KMS-11 (cell line): ENCODE results near the gene CAMKMT.

Experiments used
- H2AFZ ChIP-seq: fragments of 200-600 bp; sonication (generic); 2 replicates; pipeline ENCODE4 v1.6.1; 2016; ENCODE audit warnings: antibody characterized with exemption, mixed run types, low read depth
- H3K27ac ChIP-seq: fragments of 200-600 bp; sonication (generic); 2 replicates; pipeline ENCODE4 v1.6.1; 2016; ENCODE audit warnings: mild to moderate bottlenecking, mixed run types
- H3K27me3 ChIP-seq: fragments of 200-600 bp; sonication (generic); 2 replicates; pipeline ENCODE4 v1.6.1; 2017; ENCODE audit warnings: mild to moderate bottlenecking, low read depth, mixed run types, moderate library complexity; ENCODE audit not compliant: insufficient read depth
- H3K36me3 ChIP-seq: fragments of 200-600 bp; sonication (generic); 2 replicates; pipeline ENCODE4 v1.6.1; 2017; ENCODE audit warnings: mild to moderate bottlenecking, mixed run types; ENCODE audit not compliant: insufficient read depth
- H3K4me1 ChIP-seq: fragments of 200-600 bp; sonication (generic); 2 replicates; pipeline ENCODE4 v1.6.1; 2016; ENCODE audit warnings: mild to moderate bottlenecking, low read depth, mixed run types; ENCODE audit not compliant: poor library complexity, severe bottlenecking
- H3K4me2 ChIP-seq: fragments of 200-600 bp; sonication (generic); 2 replicates; pipeline ENCODE4 v1.7.0; 2016; ENCODE audit warnings: mild to moderate bottlenecking, mixed run types
- H3K4me3 ChIP-seq: fragments of 200-600 bp; sonication (generic); IDR thresholded peaks from 2 replicates; pipeline ENCODE4 v1.6.1; 2017; ENCODE audit warnings: low read depth, low read length, mixed read lengths; ENCODE audit not compliant: insufficient read depth
- H3K79me2 ChIP-seq: fragments of 200-600 bp; sonication (generic); 2 replicates; pipeline ENCODE4 v1.6.1; 2016; ENCODE audit warnings: low read depth, mixed run types; ENCODE audit not compliant: insufficient read depth
- H3K9ac ChIP-seq: fragments of 200-600 bp; sonication (generic); 2 replicates; pipeline ENCODE4 v1.6.1; 2016; ENCODE audit warnings: mild to moderate bottlenecking, mixed run types
- H4K20me1 ChIP-seq: fragments of 200-600 bp; sonication (generic); 2 replicates; pipeline ENCODE4 v1.6.1; 2016; ENCODE audit warnings: mild to moderate bottlenecking, mixed run types; ENCODE audit not compliant: insufficient read depth
- TF ChIP-seq, protein P1 (sequence below): fragments of 200-600 bp; sonication (generic); conservative IDR thresholded peaks from 2 replicates; pipeline ENCODE4 v1.6.1; 2017; ENCODE audit warnings: low read depth, mild to moderate bottlenecking, antibody characterized with exemption, low read length, moderate library complexity, mixed read lengths

The CAMKMT gene

DNA sequence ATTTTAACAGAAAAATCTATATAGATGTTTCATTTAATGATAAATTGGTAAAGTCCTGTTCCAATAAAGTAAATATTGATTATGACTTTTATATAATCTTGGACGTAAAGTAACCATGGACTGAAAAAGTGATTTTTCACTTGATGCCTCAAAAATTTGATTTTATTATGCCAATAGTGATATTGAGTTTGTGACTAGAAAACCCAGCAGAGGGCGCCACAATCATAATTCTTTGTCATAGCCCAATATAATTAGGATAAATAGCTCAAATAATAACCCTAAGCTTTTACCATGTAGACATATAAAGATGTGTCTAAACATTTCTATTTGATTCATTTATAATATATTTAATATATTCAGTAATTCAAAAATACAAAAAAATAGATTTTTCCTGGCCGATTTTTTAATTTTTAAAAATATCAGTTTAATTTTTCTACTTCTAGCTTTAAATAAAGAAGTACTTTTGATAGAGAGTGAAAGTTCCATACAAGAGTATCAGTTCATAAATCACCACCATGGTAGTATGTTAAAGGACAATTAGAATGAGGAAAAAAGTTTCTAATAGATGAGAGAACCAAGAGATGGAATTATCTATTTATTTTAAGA, 30.7 kb downstream of the CAMKMT start:
- Histone ChIP-seq H4K20me1 (0 out of 2 replicates have a peak, but pooled peaks cover 6% of the 10 kb centered on the region), H3K4me2 (no peak overlapping the region), H3K9ac (no peak overlapping the region), H3K27me3 (no peaks in the 10 kb centered on the region), H3K79me2 (0 out of 2 replicates have a peak, but pooled peaks cover 4% of the 10 kb centered on the region), H3K27ac (no peak overlapping the region), H3K36me3 (no peaks in the 10 kb centered on the region; the same call in 1 of the 2 replicates), H3K4me1 (no peaks in the 10 kb centered on the region), H2AFZ (no peak overlapping the region), H3K4me3 (no peak overlapping the region)
- TF ChIP-seq, protein P1, sequence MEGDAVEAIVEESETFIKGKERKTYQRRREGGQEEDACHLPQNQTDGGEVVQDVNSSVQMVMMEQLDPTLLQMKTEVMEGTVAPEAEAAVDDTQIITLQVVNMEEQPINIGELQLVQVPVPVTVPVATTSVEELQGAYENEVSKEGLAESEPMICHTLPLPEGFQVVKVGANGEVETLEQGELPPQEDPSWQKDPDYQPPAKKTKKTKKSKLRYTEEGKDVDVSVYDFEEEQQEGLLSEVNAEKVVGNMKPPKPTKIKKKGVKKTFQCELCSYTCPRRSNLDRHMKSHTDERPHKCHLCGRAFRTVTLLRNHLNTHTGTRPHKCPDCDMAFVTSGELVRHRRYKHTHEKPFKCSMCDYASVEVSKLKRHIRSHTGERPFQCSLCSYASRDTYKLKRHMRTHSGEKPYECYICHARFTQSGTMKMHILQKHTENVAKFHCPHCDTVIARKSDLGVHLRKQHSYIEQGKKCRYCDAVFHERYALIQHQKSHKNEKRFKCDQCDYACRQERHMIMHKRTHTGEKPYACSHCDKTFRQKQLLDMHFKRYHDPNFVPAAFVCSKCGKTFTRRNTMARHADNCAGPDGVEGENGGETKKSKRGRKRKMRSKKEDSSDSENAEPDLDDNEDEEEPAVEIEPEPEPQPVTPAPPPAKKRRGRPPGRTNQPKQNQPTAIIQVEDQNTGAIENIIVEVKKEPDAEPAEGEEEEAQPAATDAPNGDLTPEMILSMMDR = peak; percentile 86

DNA sequence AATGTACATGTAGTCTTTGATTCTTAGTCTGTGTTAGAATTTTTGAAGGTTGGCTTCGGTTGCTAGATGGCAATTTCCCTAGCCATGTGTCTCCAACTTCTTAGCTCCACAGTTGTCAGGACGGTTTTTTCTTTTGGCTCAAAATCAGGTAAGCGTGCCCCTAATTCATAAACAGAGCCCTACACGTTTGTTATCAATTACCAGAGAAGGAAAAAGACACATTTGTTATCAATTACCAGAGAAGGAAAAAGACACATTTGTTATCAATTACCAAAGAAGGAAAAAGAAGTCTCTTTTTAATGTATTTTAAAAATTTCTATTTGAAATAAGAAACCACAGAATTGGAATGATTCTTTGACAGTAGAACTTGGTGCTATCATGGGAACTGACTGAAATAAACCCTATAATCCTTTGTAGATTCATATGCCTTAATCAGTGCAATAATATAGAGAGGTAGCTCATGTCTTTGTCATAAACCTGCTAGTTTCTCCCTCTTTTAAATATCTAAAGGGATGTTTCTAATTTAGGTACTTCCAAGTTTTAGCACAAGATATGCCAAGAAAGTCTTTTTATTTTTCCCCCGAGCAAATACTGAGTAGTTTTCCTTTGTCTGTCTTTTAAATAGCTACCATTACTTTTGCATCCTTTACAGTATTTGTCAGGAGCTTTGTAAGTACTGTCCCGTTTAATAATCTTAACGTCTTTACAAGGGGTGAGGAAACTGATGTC, 35.9 kb downstream of the CAMKMT start:
- H3K79me2 ChIP-seq = no peaks in the 10 kb centered on the region
- H3K4me2 ChIP-seq = no peak overlapping the region
- no peaks in the 10 kb centered on the region for H3K36me3 ChIP-seq
- no peak overlapping the region for H3K9ac ChIP-seq
- H4K20me1 ChIP-seq = 0 out of 2 replicates have a peak, but pooled peaks cover 6% of the 10 kb centered on the region
- no peak overlapping the region for H2AFZ ChIP-seq
- H3K4me1 ChIP-seq = no peaks in the 10 kb centered on the region
- no peaks in the 10 kb centered on the region for H3K27me3 ChIP-seq
- TF ChIP-seq, protein P1 = no peak
- no peak overlapping the region for H3K27ac ChIP-seq
- H3K4me3 ChIP-seq = no peak overlapping the region

DNA sequence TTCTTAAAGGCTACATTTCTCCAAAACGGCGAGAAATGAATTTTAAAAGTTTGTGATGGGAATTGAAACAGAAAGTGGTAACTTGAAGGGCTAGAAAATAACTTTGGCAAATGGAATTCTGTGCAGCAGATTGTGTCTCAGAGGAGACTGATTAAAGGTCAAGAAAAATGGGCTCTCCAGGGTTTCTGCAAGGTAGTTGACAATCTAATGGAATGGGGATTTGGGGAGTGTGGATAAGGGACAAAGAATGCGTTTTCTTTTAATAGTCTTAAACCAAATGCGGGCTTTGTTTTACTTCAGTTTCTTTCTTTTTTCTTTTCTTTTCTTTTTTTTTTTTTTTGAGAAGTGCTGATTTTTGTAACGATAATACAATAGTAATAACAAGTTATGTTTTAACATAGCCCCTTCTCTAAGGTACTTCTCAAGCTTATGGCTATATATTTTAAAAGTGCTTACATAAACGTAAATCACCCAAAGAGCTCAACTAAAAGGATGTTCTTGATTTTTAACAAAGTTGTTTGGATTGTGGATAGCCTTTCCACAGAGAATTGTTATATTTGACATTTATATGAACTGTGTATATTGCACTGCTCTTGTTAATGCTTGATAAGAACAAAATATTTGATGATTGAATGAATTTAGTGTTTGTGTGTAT, 36.6 kb downstream of the CAMKMT start:
- Histone ChIP-seq H3K79me2 (no peaks in the 10 kb centered on the region), H2AFZ (no peak overlapping the region), H3K27me3 (no peaks in the 10 kb centered on the region), H3K36me3 (no peaks in the 10 kb centered on the region), H3K9ac (no peak overlapping the region), H3K4me1 (no peaks in the 10 kb centered on the region), H3K4me3 (no peak overlapping the region), H4K20me1 (0 out of 2 replicates have a peak, but pooled peaks cover 6% of the 10 kb centered on the region), H3K27ac (no peak overlapping the region), H3K4me2 (no peak overlapping the region)
- TF ChIP-seq, protein P1 = no peak

DNA sequence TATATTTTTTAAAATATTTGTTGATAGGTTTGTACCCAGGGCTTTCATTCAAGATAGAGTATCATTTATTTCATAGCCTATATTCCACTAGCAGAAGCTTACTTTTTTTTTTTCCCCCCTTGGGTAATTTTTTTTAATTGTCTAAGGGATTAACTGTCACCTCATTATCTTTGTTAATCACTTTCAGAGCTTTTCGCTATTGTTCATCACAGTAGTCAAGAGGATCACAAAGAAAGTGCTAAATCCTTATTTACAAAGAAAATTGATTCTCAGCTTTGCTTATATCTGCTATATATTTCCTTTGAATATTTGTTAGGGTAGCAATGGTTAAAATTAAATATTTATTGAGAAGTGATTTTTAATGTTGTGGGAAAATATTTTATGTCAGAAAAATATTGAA, 59.0 kb downstream of the CAMKMT start:
- Histone ChIP-seq H3K27me3 (no peaks in the 10 kb centered on the region), H3K4me1 (no peaks in the 10 kb centered on the region), H2AFZ (no peak overlapping the region), H3K36me3 (no peaks in the 10 kb centered on the region), H3K79me2 (no peaks in the 10 kb centered on the region), H3K4me2 (no peak overlapping the region), H4K20me1 (no peaks in the 10 kb centered on the region), H3K27ac (no peak overlapping the region), H3K9ac (no peak overlapping the region), H3K4me3 (no peak overlapping the region)
- TF ChIP-seq, protein P1 = no peak
